ENCODE measurements around the gene EPS8L3.

DNA sequence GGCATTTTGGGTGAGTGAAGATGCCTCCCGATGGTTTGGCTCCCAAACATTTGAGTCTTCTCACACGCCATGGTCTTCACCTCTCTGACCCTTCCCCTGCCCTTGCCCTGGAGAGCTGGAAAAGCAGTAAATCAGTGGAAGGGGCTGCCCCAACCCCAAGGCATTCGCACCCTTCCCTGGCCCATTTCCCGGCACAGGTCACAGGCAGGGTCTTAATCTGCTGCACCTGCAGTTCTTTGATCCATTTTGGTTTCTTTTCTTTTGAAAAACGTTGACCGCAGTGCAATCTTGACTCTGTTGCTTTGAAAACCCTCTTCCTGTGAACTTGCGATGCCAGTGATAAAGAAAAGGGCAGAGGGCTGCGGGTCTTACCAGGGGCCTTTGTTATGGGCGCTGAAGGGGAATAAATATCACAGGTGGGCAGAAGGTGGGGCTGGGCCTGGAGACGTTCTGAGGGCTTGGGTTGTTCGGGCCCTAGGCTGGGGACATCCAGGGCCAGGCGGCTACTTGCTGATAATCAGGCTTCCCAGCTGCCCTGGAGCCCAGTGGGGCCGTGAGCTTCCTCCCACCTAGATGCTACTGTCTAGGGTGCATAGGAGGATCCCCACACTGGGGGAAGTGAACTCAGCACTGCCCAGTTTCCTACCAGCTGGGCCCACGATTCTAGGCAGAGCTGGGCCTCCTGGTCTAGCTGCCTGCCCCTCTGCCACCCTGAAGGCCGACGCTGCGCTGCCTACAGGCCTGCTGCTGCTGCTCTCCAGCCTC lies 38.6 kb upstream of the EPS8L3 start:
- TF ChIP-seq, protein P1, sequence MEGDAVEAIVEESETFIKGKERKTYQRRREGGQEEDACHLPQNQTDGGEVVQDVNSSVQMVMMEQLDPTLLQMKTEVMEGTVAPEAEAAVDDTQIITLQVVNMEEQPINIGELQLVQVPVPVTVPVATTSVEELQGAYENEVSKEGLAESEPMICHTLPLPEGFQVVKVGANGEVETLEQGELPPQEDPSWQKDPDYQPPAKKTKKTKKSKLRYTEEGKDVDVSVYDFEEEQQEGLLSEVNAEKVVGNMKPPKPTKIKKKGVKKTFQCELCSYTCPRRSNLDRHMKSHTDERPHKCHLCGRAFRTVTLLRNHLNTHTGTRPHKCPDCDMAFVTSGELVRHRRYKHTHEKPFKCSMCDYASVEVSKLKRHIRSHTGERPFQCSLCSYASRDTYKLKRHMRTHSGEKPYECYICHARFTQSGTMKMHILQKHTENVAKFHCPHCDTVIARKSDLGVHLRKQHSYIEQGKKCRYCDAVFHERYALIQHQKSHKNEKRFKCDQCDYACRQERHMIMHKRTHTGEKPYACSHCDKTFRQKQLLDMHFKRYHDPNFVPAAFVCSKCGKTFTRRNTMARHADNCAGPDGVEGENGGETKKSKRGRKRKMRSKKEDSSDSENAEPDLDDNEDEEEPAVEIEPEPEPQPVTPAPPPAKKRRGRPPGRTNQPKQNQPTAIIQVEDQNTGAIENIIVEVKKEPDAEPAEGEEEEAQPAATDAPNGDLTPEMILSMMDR (IDR thresholded peaks at IDR 0.05) = no peak
- TF ChIP-seq, protein P2, sequence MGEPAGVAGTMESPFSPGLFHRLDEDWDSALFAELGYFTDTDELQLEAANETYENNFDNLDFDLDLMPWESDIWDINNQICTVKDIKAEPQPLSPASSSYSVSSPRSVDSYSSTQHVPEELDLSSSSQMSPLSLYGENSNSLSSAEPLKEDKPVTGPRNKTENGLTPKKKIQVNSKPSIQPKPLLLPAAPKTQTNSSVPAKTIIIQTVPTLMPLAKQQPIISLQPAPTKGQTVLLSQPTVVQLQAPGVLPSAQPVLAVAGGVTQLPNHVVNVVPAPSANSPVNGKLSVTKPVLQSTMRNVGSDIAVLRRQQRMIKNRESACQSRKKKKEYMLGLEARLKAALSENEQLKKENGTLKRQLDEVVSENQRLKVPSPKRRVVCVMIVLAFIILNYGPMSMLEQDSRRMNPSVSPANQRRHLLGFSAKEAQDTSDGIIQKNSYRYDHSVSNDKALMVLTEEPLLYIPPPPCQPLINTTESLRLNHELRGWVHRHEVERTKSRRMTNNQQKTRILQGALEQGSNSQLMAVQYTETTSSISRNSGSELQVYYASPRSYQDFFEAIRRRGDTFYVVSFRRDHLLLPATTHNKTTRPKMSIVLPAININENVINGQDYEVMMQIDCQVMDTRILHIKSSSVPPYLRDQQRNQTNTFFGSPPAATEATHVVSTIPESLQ (CRISPR knock-in tag; IDR thresholded peaks at IDR 0.05) = no peak
- no peak for TF ChIP-seq ZNF232 (CRISPR knock-in tag; IDR thresholded peaks at IDR 0.05)
- TF ChIP-seq ZNF121 (CRISPR knock-in tag; IDR thresholded peaks at IDR 0.05) = no peak
- TF ChIP-seq TEAD4 (CRISPR knock-in tag; IDR thresholded peaks at IDR 0.05) = no peak
- no peak for TF ChIP-seq NFYB (CRISPR knock-in tag; conservative IDR thresholded peaks at IDR 0.05; ENCODE audit: low read depth)
- TF ChIP-seq PRRX2 (CRISPR knock-in tag; IDR thresholded peaks at IDR 0.05) = no peak
- TF ChIP-seq, protein P3, sequence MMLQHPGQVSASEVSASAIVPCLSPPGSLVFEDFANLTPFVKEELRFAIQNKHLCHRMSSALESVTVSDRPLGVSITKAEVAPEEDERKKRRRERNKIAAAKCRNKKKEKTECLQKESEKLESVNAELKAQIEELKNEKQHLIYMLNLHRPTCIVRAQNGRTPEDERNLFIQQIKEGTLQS (CRISPR knock-in tag; conservative IDR thresholded peaks at IDR 0.05) = no peak
- TF ChIP-seq ZNF138 (CRISPR knock-in tag; conservative IDR thresholded peaks at IDR 0.05) = no peak
- no peak for TF ChIP-seq SP1 (CRISPR knock-in tag; conservative IDR thresholded peaks at IDR 0.05)
- TF ChIP-seq ELF4 (CRISPR knock-in tag; IDR thresholded peaks at IDR 0.05; ENCODE audit: low read depth) = no peak
- no peak for TF ChIP-seq JUN (CRISPR knock-in tag; IDR thresholded peaks at IDR 0.05)
